ENCODE results near the gene PTBP2. TPM values are rescaled to one million over a fixed set of nuclear protein-coding genes. Genes with fewer than 3 reads are reported as not detected.

Gene PTBP2
- total RNA-seq, 1 donor from 2014 or later: 8.1 TPM

GRCh38 chr1:96837057-96837780, 115.6 kb downstream of the PTBP2 start:
- DNase-seq (ENCODE audit: low read depth): no peak
- Histone ChIP-seq H3K4me3 (ENCODE audit: low read depth, low read length) (no peak overlapping the region), H3K27me3 (ENCODE audit: control insufficient read depth, insufficient read depth, low read length) (no peaks in the 10 kb centered on the region), H3K36me3 (ENCODE audit: control insufficient read depth, insufficient read depth, low read length) (no peaks in the 10 kb centered on the region)
- TF ChIP-seq CTCF (IDR thresholded peaks at IDR 0.05; ENCODE audit: insufficient read depth, low read length, poor library complexity, severe bottlenecking): no peak

GRCh38 chr1:96837781-96838216, 116.2 kb downstream of the PTBP2 start:
- H3K27me3 ChIP-seq (ENCODE audit: control insufficient read depth, insufficient read depth, low read length): no peaks in the 10 kb centered on the region
- DNase-seq (ENCODE audit: low read depth): no peak
- TF ChIP-seq CTCF (IDR thresholded peaks at IDR 0.05; ENCODE audit: insufficient read depth, low read length, poor library complexity, severe bottlenecking): no peak

GRCh38 chr1:96840396-96840795, 118.8 kb downstream of the PTBP2 start:
- TF ChIP-seq CTCF (IDR thresholded peaks at IDR 0.05; ENCODE audit: insufficient read depth, low read length, poor library complexity, severe bottlenecking): no peak
- no peaks in the 10 kb centered on the region for H3K27me3 ChIP-seq (ENCODE audit: control insufficient read depth, insufficient read depth, low read length)
- H3K36me3 ChIP-seq (ENCODE audit: control insufficient read depth, insufficient read depth, low read length): no peaks in the 10 kb centered on the region
- H3K4me3 ChIP-seq (ENCODE audit: low read depth, low read length): no peak overlapping the region
- no peak for DNase-seq (ENCODE audit: low read depth)

More at GRCh38 chr1:96837781-96838216, 116.2 kb downstream of the PTBP2 start:
- Histone ChIP-seq H3K4me3 (ENCODE audit: low read depth, low read length) (no peak overlapping the region), H3K36me3 (ENCODE audit: control insufficient read depth, insufficient read depth, low read length) (no peaks in the 10 kb centered on the region)

- Histone ChIP-seq H3K4me3 (ENCODE audit: low read depth, low read length) (no peak overlapping the region), H3K36me3 (ENCODE audit: control insufficient read depth, insufficient read depth, low read length) (no peaks in the 10 kb centered on the region), H3K27me3 (ENCODE audit: control insufficient read depth, insufficient read depth, low read length) (no peaks in the 10 kb centered on the region)
- DNase-seq (ENCODE audit: low read depth): no peak
- peak; percentile 19 for TF ChIP-seq CTCF (IDR thresholded peaks at IDR 0.05; ENCODE audit: insufficient read depth, low read length, poor library complexity, severe bottlenecking)
These were observed 120.6 kb downstream of the PTBP2 start for GRCh38 chr1:96842215-96842614.

- TF ChIP-seq CTCF (IDR thresholded peaks at IDR 0.05; ENCODE audit: insufficient read depth, low read length, poor library complexity, severe bottlenecking): no peak
- H3K27me3 ChIP-seq (ENCODE audit: control insufficient read depth, insufficient read depth, low read length): no peaks in the 10 kb centered on the region
- DNase-seq (ENCODE audit: low read depth): peak; percentile 2
- H3K36me3 ChIP-seq (ENCODE audit: control insufficient read depth, insufficient read depth, low read length): no peaks in the 10 kb centered on the region
- H3K4me3 ChIP-seq (ENCODE audit: low read depth, low read length): no peak overlapping the region
These were observed 121.6 kb downstream of the PTBP2 start for GRCh38 chr1:96843196-96843595.

GRCh38 chr1:96843601-96844000, 122.0 kb downstream of the PTBP2 start:
- DNase-seq (ENCODE audit: low read depth): no peak
- TF ChIP-seq CTCF (IDR thresholded peaks at IDR 0.05; ENCODE audit: insufficient read depth, low read length, poor library complexity, severe bottlenecking): no peak
- H3K27me3 ChIP-seq (ENCODE audit: control insufficient read depth, insufficient read depth, low read length): no peaks in the 10 kb centered on the region
- H3K36me3 ChIP-seq (ENCODE audit: control insufficient read depth, insufficient read depth, low read length): no peaks in the 10 kb centered on the region
- no peak overlapping the region for H3K4me3 ChIP-seq (ENCODE audit: low read depth, low read length)

All from kidney epithelial cell (primary cell).